OCI-M1 (cell line): ENCODE results near the gene NUCB1.
"Not testable (repeated sequence)": the region's sequence is repeated elsewhere in the genome, so short reads cannot be mapped to it uniquely, and the experiment has no call there.

Experiments
- DNase-seq: peaks from one replicate; lab custom pipeline; 2025; lab: John Stamatoyannopoulos, UW

NUCB1 gene

DNA sequence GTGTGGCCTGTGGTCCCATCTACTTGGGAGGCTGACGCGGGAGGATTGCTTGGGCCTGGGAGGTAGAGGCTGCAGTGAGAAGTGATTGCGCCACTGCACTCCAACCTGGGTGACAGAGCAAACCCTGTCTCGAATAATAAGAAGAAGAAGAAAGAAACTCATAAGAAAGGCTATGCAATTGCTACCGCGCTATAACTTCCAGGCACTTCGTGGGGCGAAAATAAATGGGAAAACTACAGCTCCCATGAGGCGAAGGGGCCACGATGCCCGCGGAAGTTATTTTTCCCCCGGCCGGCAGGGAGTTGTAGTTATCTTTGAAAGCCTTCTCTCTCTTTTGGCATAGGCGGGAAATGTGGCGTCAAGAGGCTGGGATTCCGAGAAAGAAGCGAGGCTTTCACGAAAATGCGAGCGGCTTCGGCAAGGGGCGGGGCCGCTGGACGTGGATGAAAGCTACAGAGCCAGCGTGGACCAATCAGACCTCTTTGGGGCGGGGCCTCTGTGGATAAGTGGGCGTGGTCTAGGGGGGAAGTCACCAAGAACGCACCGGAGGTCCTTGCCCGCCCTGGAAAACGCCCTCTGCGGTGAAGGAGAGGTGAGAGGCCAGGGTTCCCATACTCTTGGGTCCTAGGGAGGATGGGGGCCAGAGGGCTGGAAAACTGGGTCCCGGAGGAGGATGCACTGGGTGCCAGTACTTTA lies at the start of gene NUCB1:
TSS of gene NUCB1 (plus strand) at position 532 of the 696 bp plus-strand sequence. CDS start 485 bp downstream, outside the sequence.
- DNase-seq = peak; percentile 100

DNA sequence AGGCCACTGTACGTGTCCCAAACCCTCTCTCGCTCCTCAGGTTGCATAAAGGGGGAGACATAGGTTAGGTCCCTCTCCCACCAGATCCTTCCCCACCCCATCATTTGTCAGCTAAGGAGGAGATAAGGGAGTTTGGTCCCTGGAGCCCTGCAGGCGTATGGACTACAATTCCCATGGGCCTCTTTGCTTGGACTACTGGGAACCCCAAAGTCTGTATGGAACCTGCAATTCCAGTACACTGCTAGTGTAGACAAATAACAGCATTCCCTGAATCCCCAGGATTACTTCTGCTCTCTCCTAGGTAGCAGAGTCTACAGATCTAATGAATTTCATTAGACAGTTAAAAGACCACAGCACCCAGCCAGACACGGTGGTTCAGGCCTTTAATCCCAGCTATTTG lies 47.8 kb upstream of the NUCB1 start:
- no peak for DNase-seq

GRCh38 chr19:48853483-48853882 lies 46.6 kb upstream of the NUCB1 start:
- DNase-seq = no peak

- DNase-seq = no peak
These were observed 46.0 kb upstream of the NUCB1 start for GRCh38 chr19:48854103-48854502.

- DNase-seq = no peak
These were observed 43.2 kb upstream of the NUCB1 start for GRCh38 chr19:48856921-48857320.

DNA sequence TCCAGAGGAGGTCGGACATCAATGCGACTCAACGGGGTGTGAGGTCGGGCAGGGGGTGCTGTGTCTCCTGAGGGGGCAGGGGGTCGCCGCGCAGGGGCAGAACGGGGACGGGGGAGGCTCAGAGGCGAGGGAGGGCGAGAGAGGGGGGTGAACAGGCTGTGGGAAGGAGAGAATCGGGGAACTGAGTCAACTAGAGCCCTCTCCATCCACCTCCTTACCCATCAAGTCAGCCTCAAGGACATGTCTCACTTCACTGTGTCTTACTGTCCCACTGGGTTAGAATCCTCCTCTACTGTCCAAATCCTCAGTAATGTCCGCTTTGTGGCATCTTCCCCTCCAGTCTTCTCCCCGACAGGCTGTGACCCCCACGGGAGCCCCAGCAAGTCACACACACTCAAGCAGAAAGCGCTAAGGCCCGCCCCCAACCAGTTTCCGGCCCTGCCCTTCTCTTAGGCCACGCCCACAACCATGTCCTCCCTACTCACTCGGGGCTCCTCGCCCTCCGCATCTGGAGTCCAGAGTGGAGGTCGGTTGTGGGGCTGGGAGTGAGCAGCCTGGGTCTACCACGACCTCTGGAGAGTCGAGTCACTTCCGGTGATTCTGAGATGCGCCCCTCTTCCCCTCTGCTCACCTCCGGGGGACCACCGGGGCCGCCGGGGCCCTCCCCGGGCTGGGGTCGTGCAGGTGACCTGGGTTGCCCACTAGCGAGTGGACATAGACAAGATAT lies 41.0 kb upstream of the NUCB1 start:
- peak; percentile 70 for DNase-seq

- DNase-seq = peak; percentile 89
These were observed 40.2 kb upstream of the NUCB1 start for GRCh38 chr19:48859711-48860572.

DNA sequence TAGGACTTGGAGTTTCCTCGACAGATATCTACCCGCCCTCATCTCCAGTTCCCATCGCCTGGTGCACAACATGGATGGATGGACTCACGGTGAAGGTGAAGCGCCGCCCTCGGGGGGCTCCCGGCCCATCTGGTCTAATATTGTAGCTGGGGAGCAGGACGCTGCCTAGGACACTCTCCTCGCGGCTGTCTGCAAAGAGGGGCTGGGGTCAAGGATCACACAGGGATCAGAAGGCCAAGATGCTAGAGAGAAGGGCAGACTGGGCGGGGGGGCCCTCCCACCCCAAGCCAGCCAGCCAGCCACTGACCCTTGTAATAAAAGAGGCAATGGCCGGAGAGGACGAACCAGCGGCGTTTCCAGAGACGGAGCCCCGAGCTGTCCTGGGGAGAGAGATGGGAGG lies 38.8 kb upstream of the NUCB1 start:
- no peak for DNase-seq

- no peak for DNase-seq
These were observed 37.3 kb upstream of the NUCB1 start for GRCh38 chr19:48862827-48863226.

DNA sequence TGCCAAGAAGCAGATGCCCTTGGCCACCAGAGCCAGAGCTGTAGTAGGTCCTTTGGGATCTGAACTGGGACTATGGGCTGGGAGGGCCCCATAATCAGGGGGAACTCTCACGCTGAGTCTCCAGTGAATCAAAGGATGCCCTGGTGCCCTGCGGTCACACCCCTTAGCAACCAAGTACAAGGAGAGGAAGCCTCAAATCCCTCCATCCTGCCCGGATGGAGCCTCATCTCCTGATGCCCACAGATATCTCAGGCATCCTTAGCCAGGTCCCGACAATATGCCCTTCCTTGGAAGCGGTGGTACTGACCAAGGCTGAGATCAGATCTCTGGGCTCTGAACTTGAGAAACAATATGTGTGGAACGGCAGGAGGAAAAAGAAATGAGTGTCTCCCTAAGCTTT lies 33.4 kb upstream of the NUCB1 start:
- no peak for DNase-seq

GRCh38 chr19:48867123-48867745 lies 32.9 kb upstream of the NUCB1 start:
- peak; percentile 64 for DNase-seq

- DNase-seq = no peak
These were observed 32.4 kb upstream of the NUCB1 start for GRCh38 chr19:48867746-48868113.

GRCh38 chr19:48868114-48868886 lies 31.8 kb upstream of the NUCB1 start, which contains the start of gene PLEKHA4:
Gene PLEKHA4 (minus strand): TSS chr19:48868617. CDS start chr19:48867620, 997 bp downstream.
- DNase-seq = peak; percentile 65

GRCh38 chr19:48870048-48870447 lies 30.1 kb upstream of the NUCB1 start:
- DNase-seq = no peak

GRCh38 chr19:48871471-48872181 lies 28.5 kb upstream of the NUCB1 start:
- DNase-seq = not testable (repeated sequence)

GRCh38 chr19:48872182-48872883 lies 27.8 kb upstream of the NUCB1 start, which contains the start of gene PPP1R15A:
Gene PPP1R15A (plus strand): TSS chr19:48872421. CDS start chr19:48873234, 813 bp downstream.
- DNase-seq = peak; percentile 100

DNA sequence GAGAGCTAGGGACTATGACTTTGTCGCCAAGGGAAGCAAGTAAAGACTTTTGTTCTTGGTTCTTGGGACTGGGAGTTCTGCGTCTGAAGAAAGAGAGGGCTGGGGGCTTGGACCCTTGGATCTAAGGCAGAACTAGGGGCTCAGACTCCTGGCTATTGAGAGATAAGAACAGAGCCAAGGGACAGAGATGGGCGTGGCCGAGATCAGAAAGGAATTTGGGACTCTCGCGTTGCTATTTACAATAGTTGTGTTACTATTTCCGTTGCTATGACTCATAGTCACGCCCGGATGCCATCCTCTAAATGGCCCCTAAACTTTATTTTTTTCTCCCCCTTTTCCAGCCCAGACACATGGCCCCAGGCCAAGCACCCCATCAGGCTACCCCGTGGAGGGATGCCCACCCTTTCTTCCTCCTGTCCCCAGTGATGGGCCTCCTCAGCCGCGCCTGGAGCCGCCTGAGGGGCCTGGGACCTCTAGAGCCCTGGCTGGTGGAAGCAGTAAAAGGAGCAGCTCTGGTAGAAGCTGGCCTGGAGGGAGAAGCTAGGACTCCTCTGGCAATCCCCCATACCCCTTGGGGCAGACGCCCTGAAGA lies 27.1 kb upstream of the NUCB1 start:
- DNase-seq = peak; percentile 96

- DNase-seq = peak; percentile 99
These were observed 26.4 kb upstream of the NUCB1 start for GRCh38 chr19:48873476-48874302.
